ENCODE data around the gene CAMTA1.

- TF ChIP-seq CTCF (conservative IDR thresholded peaks at IDR 0.05; ENCODE audit: low read depth, low read length) = no peak
- TF ChIP-seq EZH2 (IDR thresholded peaks at IDR 0.05; ENCODE audit: borderline replicate concordance, low read depth, low read length, poor library complexity, severe bottlenecking) = no peak
These were observed 137.1 kb downstream of the CAMTA1 start for GRCh38 chr1:6922096-6922931.

All from A673 (cell line).